ENCODE data around the gene KLF2.

KLF2 gene

GRCh38 chr19:16368385-16369305, 44.0 kb downstream of the KLF2 start:
- Mint-ChIP-seq H3K36me3 (ENCODE audit: low read depth) (peaks cover 3% of the 10 kb centered on the region), H3K27me3 (peaks cover 24% of the 10 kb centered on the region), H3K9me3 (no peaks in the 10 kb centered on the region), H3K27ac (no peak overlapping the region), H3K4me3 (no peak overlapping the region), H3K4me1 (peaks cover 35% of the 10 kb centered on the region)
- DNase-seq (no peak), ATAC-seq (no peak)

- no peak for ATAC-seq
- Mint-ChIP-seq H3K4me1 (peaks cover 38% of the 10 kb centered on the region), H3K9me3 (no peaks in the 10 kb centered on the region), H3K27me3 (peaks cover 22% of the 10 kb centered on the region), H3K27ac (no peak overlapping the region), H3K4me3 (no peak overlapping the region), H3K36me3 (ENCODE audit: low read depth) (peaks cover 5% of the 10 kb centered on the region)
- no peak for DNase-seq
Observed at GRCh38 chr19:16369306-16369663, 44.7 kb downstream of the KLF2 start.

GRCh38 chr19:16369664-16370576, 45.3 kb downstream of the KLF2 start:
- peak overlapping the region; percentile 3 for H3K4me3 Mint-ChIP-seq
- peaks cover 40% of the 10 kb centered on the region for H3K4me1 Mint-ChIP-seq
- peak; percentile 43 for DNase-seq

GRCh38 chr19:16370641-16371391, 46.2 kb downstream of the KLF2 start:
- peaks cover 40% of the 10 kb centered on the region for H3K4me1 Mint-ChIP-seq
- H3K27ac Mint-ChIP-seq, result peak overlapping the region; percentile 77
- H3K36me3 Mint-ChIP-seq (ENCODE audit: low read depth), result peaks cover 15% of the 10 kb centered on the region
- H3K27me3 Mint-ChIP-seq, result peaks cover 18% of the 10 kb centered on the region
- DNase-seq (peak; percentile 26), ATAC-seq (no peak)
- H3K9me3 Mint-ChIP-seq, result no peaks in the 10 kb centered on the region
- H3K4me3 Mint-ChIP-seq, result peak overlapping the region; percentile 58

More at GRCh38 chr19:16369664-16370576, 45.3 kb downstream of the KLF2 start:
- Mint-ChIP-seq H3K27me3 (peaks cover 22% of the 10 kb centered on the region), H3K9me3 (no peaks in the 10 kb centered on the region), H3K27ac (peak overlapping the region; percentile 9), H3K36me3 (ENCODE audit: low read depth) (peaks cover 7% of the 10 kb centered on the region)
- ATAC-seq, result peak; percentile 17

GRCh38 chr19:16371540-16371986, 46.9 kb downstream of the KLF2 start:
- peak overlapping the region; percentile 58 for H3K4me3 Mint-ChIP-seq
- peaks cover 18% of the 10 kb centered on the region for H3K36me3 Mint-ChIP-seq (ENCODE audit: low read depth)
- peaks cover 11% of the 10 kb centered on the region for H3K27me3 Mint-ChIP-seq
- peak; percentile 86 for DNase-seq
- peaks cover 40% of the 10 kb centered on the region for H3K4me1 Mint-ChIP-seq
- peak overlapping the region; percentile 77 for H3K27ac Mint-ChIP-seq
- H3K9me3 Mint-ChIP-seq, result no peaks in the 10 kb centered on the region
- peak; percentile 72 for ATAC-seq

- Mint-ChIP-seq H3K4me1 (peaks cover 35% of the 10 kb centered on the region), H3K27ac (peak overlapping the region; percentile 77), H3K36me3 (ENCODE audit: low read depth) (peaks cover 18% of the 10 kb centered on the region), H3K4me3 (peak overlapping the region; percentile 58), H3K9me3 (no peaks in the 10 kb centered on the region), H3K27me3 (peaks cover 4% of the 10 kb centered on the region)
- ATAC-seq (no peak), DNase-seq (peak; percentile 33)
Observed at GRCh38 chr19:16372065-16372915, 47.7 kb downstream of the KLF2 start.

GRCh38 chr19:16373079-16373478, 48.5 kb downstream of the KLF2 start:
- H3K27ac Mint-ChIP-seq, result no peak overlapping the region
- H3K9me3 Mint-ChIP-seq, result no peaks in the 10 kb centered on the region
- H3K27me3 Mint-ChIP-seq, result peaks cover 4% of the 10 kb centered on the region
- no peak for DNase-seq
- ATAC-seq, result no peak
- peaks cover 18% of the 10 kb centered on the region for H3K36me3 Mint-ChIP-seq (ENCODE audit: low read depth)
- no peak overlapping the region for H3K4me3 Mint-ChIP-seq
- H3K4me1 Mint-ChIP-seq, result peaks cover 43% of the 10 kb centered on the region

GRCh38 chr19:16373532-16373931, 48.9 kb downstream of the KLF2 start:
- ATAC-seq (no peak), DNase-seq (no peak)
- peaks cover 18% of the 10 kb centered on the region for H3K36me3 Mint-ChIP-seq (ENCODE audit: low read depth)
- no peak overlapping the region for H3K4me3 Mint-ChIP-seq
- no peaks in the 10 kb centered on the region for H3K9me3 Mint-ChIP-seq
- no peak overlapping the region for H3K27ac Mint-ChIP-seq
- peaks cover 4% of the 10 kb centered on the region for H3K27me3 Mint-ChIP-seq
- H3K4me1 Mint-ChIP-seq, result peaks cover 46% of the 10 kb centered on the region

- peaks cover 50% of the 10 kb centered on the region for H3K4me1 Mint-ChIP-seq
- peaks cover 4% of the 10 kb centered on the region for H3K27me3 Mint-ChIP-seq
Observed at GRCh38 chr19:16373989-16374388, 49.4 kb downstream of the KLF2 start.

GRCh38 chr19:16374436-16374835, 49.8 kb downstream of the KLF2 start:
- no peaks in the 10 kb centered on the region for H3K9me3 Mint-ChIP-seq
- H3K27ac Mint-ChIP-seq, result no peak overlapping the region
- ATAC-seq, result no peak
- DNase-seq, result no peak
- H3K4me1 Mint-ChIP-seq, result peaks cover 50% of the 10 kb centered on the region
- H3K27me3 Mint-ChIP-seq, result peaks cover 4% of the 10 kb centered on the region
- peaks cover 18% of the 10 kb centered on the region for H3K36me3 Mint-ChIP-seq (ENCODE audit: low read depth)
- no peak overlapping the region for H3K4me3 Mint-ChIP-seq

More at GRCh38 chr19:16373989-16374388, 49.4 kb downstream of the KLF2 start:
- Mint-ChIP-seq H3K9me3 (no peaks in the 10 kb centered on the region), H3K4me3 (no peak overlapping the region), H3K36me3 (ENCODE audit: low read depth) (peaks cover 18% of the 10 kb centered on the region), H3K27ac (no peak overlapping the region)
- no peak for DNase-seq
- no peak for ATAC-seq

GRCh38 chr19:16375157-16375935, 50.7 kb downstream of the KLF2 start:
- H3K27ac Mint-ChIP-seq, result no peak overlapping the region
- no peak for DNase-seq
- peaks cover 3% of the 10 kb centered on the region for H3K27me3 Mint-ChIP-seq
- no peaks in the 10 kb centered on the region for H3K9me3 Mint-ChIP-seq
- H3K36me3 Mint-ChIP-seq (ENCODE audit: low read depth), result peaks cover 18% of the 10 kb centered on the region
- no peak overlapping the region for H3K4me3 Mint-ChIP-seq
- ATAC-seq, result no peak
- H3K4me1 Mint-ChIP-seq, result peaks cover 50% of the 10 kb centered on the region

GRCh38 chr19:16375936-16376185, 51.2 kb downstream of the KLF2 start:
- H3K4me1 Mint-ChIP-seq, result peaks cover 50% of the 10 kb centered on the region
- DNase-seq (no peak), ATAC-seq (no peak)
- H3K4me3 Mint-ChIP-seq, result no peak overlapping the region
- H3K36me3 Mint-ChIP-seq (ENCODE audit: low read depth), result peaks cover 18% of the 10 kb centered on the region
- no peaks in the 10 kb centered on the region for H3K27me3 Mint-ChIP-seq
- H3K9me3 Mint-ChIP-seq, result no peaks in the 10 kb centered on the region
- no peak overlapping the region for H3K27ac Mint-ChIP-seq

- Mint-ChIP-seq H3K9me3 (no peaks in the 10 kb centered on the region), H3K4me1 (peaks cover 52% of the 10 kb centered on the region), H3K4me3 (no peak overlapping the region), H3K27ac (no peak overlapping the region), H3K27me3 (no peaks in the 10 kb centered on the region), H3K36me3 (ENCODE audit: low read depth) (peaks cover 18% of the 10 kb centered on the region)
- no peak for DNase-seq
- no peak for ATAC-seq
Observed at GRCh38 chr19:16376241-16376640, 51.6 kb downstream of the KLF2 start.
